GM21515 (cell line): ENCODE results near the gene MYCN.
"Not testable (repeated sequence)": the region's sequence is repeated elsewhere in the genome, so short reads cannot be mapped to it uniquely, and the experiment has no call there.

Source experiments
- ATAC-seq: cut with Tn5 transposase; IDR thresholded peaks from one replicate; pipeline ENCODE4 v1.9.1; 2021; ENCODE audit not compliant: unreplicated experiment

The MYCN gene

DNA sequence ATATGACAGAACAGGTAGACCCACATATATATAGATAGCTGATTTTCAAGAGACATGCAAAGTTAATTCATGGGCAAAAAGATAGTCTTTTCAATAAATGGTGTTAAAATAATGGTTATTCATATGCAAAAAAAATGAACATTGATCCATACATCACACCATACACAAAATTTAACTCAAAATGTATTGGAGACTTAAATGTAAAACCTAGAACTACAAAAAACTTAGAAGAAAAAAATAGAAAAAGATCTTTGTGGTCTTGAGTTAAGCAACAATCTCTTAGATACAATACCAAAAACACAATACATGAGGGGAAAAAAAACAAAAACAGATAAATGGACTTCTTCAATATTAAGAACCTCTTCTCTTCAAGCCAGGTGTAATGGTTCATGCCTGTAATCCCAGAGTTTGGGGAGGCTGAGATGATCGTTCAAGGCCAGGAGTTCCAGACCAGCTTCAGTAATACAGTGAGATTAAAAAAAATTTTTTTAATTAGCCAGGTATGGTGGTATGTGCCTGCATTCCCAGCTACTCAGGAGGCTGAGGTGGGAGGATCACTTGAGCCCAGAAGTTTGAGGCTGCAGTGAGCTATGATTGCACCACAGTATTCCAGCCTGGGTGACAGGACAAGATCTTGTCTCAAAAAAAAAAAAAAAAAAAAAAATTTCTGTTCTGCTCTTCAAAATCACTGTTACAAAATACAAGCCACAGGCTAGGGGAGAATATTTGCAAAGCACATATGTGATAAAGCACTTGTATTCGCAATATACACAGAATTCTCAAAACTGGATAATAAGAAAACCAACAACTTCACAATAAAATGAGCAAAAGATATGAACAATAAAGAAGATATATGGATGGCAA lies 32.7 kb upstream of the MYCN start:
- ATAC-seq: no peak

DNA sequence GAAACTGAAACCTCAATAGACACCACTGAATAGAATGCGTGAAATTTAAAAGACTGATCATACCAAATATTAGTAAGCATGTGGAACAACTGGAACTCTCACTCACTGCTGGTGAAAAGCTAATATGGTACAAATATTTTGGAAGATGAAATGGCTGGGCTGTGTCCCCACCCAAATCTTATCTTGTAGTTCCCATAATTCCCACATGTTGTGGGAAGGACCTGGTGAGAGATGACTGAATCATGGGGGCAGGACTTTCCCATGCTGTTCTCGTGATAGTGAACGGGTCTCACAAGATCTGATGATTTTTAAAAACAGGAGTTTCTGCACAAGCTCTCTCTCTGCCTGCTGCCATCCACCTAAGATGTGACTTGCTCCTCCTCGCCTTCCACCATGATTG lies 32.0 kb upstream of the MYCN start:
- no peak for ATAC-seq

DNA sequence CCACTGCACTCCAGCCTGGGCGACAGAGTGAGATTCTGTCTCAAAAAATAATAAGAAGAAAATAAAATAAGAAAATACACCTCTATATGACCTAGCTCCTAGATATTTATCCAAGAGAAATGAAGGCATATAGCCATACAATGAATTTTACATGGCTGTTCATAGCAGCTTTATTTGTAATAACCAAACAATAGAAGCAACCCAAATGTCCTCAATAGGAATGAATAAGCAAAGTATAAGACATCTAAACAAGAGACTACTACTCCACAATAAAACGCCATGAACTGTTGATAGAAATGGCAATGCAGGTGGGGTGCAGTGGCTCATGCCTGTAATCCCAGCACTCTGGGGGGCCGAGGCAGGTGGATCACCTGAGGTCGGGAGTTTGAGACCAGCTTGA lies 31.2 kb upstream of the MYCN start:
- ATAC-seq: no peak

- no peak for ATAC-seq
These were observed 30.6 kb upstream of the MYCN start for GRCh38 chr2:15909736-15910135.

DNA sequence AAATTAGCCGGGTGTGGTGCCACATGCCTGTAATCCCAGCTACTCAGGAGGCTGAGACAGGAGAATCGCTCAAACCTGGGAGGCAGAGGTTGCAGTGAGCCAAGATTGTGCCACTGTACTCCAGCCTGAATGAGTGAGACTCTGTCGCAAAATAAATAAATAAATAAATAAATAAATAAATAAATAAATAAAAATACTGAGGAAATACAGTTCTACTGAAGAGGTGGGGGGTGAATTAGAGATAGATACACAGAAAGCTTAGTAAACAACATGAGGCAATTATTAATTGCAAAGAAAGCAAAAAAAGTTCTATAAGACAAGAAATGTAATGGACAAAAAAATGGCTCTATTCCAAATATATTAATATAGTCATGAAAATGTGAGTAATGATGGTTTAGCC lies 29.1 kb upstream of the MYCN start:
- ATAC-seq: not testable (repeated sequence)

- no peak for ATAC-seq
These were observed 28.7 kb upstream of the MYCN start for GRCh38 chr2:15911686-15912085.

GRCh38 chr2:15912203-15912602 lies 28.1 kb upstream of the MYCN start:
- no peak for ATAC-seq

DNA sequence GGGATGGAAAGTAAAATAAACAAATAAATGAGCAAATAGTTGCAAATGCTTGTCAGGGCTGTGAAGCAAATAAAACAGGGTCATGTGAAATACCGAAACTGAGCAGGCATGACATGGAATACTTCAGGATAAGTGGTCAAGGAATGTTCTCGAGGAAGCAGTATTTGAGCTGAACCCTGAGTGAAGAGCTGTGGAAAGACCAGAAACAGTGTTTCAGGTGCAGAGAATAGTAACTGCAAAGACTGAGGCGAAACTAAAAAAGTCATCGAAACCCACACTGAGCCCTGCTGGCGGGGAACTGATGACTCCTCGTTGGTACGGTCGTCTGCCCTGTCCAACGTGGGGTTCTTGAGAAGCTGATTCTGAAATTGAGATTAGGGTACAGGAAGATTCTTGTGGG lies 27.2 kb upstream of the MYCN start:
- no peak for ATAC-seq

GRCh38 chr2:15914596-15915385 lies 25.6 kb upstream of the MYCN start:
- no peak for ATAC-seq

DNA sequence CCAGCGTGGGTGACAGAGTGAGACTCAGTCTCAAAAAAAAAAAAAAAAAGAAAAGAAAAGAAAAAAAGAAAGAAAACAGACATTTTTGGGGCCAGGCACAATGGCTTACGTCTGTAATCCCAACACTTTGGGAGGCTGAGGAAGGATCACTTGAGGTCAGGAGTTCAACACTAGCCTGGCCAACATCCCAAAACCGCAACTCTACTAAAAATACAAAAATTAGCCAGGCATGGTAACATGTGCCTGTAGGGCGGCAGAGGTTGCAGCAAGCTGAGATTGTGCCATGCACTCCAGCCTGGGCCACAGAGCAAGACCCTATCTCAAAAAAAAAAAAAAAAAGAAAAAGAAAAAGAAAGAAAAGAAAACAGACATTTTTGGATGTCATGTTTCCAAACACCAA lies 24.8 kb upstream of the MYCN start:
- ATAC-seq: not testable (repeated sequence)

DNA sequence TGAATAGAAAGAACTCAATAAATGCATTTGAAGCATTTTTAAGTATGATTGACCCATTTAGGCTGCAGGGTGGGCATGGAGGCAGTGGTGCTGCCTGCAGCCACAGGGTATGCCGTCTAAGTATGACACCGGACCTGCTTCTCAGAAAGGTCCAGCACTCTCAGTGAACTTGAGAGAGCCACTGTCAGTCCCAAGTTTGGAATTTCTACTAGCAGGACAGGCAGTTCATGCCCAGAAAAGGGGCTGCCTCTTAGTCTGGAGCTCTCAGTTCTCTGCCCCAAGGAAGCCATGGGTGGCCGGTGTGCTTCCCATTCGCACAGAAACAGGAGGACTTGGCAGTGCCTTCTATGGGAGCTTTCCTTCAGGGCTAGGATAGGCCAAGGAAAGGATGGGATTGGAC lies 24.0 kb upstream of the MYCN start:
- ATAC-seq: no peak

- no peak for ATAC-seq
These were observed 21.5 kb upstream of the MYCN start for GRCh38 chr2:15918761-15919356.

DNA sequence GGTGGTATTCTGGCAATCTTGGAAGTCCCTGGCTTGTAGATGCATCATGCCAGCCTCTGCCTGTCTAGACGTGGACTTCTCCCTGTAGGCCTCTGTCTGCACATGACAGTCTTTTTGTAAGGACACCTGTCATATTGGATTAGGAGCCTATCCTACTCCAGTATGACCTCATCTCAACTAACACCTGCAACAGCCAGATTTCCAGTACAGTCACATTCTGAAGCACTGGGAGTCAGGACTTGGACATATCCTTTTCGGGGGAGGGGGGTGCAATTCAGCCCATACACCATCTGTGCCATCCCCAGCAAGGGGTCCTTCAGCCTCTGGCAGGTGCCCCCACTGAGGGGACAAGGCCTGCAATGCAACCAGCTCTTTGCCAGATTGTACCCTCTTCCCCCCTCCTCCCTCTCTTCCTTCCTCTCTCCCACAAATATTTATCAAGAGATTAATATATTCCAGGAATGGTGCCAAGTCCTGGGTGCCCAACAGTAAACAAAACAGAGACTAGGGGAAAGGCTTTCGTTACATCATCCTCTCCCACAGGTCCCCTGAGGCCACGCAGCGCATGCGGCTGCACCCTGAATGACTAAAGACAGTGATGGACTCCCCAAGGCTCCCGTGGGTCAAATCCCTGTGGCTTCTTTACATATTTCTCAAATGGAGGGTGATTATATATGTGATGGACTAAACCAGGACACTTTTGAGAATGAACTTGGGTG lies 20.5 kb upstream of the MYCN start:
- no peak for ATAC-seq

GRCh38 chr2:15920696-15921095 lies 19.7 kb upstream of the MYCN start:
- no peak for ATAC-seq

- no peak for ATAC-seq
These were observed 16.8 kb upstream of the MYCN start for GRCh38 chr2:15923597-15923996.

- ATAC-seq: no peak
These were observed 14.5 kb upstream of the MYCN start for GRCh38 chr2:15925819-15926218.

GRCh38 chr2:15926252-15926651 lies 14.1 kb upstream of the MYCN start:
- ATAC-seq: no peak

GRCh38 chr2:15927551-15928218 lies 12.7 kb upstream of the MYCN start:
- no peak for ATAC-seq

GRCh38 chr2:15929008-15929407 lies 11.3 kb upstream of the MYCN start:
- not testable (repeated sequence) for ATAC-seq

- no peak for ATAC-seq
These were observed 10.5 kb upstream of the MYCN start for GRCh38 chr2:15929861-15930260.
